ENCODE results near the gene CCR9.

Gene CCR9

DNA sequence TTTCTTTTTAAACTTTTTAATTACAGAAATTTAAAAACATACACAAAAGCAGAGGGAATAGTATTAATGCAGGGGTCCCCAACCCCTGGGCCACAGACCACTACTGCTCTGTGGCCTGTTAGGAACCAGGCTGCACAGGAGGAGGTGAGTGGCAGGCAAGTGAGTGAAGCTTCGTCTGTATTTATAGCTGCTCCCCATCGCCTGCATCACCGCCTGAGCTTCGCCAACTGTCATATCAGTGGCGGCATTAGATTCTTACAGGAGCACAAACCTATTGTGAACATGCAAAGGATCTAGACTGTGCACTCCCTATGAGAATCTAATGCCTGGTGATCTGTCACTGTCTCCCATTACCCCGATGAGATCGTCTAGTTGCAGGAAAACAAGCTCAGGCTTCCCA is 22.4 kb downstream of the CCR9 start:
- DNase-seq (ENCODE audit: low spot score): no peak

DNA sequence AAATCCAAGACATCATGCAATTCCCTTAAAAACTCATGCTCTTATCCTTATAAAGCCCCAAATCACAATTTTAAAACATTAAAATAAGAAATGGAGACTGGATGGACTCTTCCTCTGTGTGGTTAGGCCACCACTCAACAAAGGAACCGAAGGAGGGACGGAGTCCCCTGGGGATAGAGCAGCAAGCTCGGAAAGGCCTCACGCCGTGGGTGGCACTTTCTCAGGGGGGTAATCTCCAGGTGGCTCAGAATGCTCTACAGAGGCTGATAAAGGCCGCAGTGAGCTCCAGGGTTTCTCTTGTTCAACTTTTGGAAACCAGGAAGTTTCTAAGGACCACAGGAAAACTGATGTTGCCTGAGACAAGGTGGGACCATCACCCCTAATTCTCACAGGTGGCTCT is 23.2 kb downstream of the CCR9 start:
- DNase-seq (ENCODE audit: low spot score): no peak

DNA sequence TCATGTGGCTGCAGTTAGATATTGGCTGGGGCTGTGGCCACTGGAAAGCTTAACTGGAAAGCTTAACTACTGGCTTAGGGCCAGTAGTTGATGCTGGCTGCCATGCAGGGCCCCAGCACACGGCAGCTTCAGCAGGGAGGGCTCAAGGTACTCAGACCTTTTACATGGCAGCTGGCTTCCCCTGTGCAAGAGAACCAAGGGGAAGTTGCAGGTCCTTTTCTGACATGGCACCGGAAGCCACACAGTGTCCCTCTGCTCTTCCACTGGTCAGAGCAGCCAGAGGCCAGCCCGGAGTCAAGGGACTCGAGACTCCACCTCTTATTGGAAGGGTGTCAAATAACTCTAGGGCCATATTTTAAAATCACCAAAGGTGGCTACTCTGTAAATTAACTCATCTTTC is 24.5 kb downstream of the CCR9 start:
- DNase-seq (ENCODE audit: low spot score): no peak

DNA sequence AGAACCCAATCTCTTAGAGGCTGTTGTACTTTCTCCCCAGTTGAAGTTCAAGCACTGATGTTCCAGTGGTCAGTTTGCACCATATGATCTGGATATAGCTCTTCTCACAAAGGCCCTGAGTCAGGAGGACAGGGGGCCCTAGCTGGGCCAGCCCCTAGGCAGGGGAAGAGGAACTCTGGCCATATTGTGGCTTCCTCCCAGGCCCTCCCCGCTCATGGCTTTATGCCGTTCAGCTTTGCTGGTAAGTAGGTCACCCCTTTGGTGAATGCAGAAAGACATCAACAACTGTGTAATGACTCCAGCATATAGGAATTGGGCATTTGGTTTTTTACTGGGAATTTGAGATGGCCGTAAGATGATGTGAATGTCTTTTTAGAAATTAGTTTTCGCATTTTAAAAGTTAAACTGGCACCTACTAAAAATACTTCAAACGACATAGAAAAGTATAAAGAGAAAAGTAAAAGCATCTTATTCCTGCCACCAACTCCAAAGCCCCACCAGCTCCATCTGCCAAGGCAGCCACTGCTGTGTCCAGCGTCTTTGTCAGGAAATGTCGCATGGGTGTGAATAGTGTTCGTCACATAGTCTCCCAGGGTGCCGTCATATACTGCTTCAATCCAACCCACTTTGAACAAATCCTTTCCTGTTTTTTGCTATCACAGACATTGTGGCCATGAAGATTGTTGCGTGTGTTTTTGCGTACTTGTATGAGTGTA is 25.3 kb downstream of the CCR9 start:
- DNase-seq (ENCODE audit: low spot score): no peak

DNA sequence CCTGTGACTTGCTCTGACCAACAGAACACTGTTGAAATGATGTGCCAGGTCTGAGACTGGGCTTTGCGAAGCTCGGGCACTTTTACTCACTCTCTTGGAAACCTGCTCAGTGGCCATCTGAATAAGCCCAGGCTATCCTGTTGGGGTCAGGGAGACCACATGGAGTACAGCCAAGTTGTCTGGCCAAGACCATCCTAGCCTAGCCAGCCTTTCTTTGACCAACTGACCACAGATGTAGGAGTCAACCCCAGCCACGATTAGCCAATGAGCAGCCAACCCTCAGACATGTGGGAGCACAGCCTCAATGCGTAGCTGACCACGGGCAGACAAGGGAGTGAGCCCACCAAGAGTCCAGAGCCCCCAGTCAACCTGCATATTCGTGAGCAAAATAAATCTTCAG is 26.1 kb downstream of the CCR9 start:
- DNase-seq (ENCODE audit: low spot score): no peak

DNA sequence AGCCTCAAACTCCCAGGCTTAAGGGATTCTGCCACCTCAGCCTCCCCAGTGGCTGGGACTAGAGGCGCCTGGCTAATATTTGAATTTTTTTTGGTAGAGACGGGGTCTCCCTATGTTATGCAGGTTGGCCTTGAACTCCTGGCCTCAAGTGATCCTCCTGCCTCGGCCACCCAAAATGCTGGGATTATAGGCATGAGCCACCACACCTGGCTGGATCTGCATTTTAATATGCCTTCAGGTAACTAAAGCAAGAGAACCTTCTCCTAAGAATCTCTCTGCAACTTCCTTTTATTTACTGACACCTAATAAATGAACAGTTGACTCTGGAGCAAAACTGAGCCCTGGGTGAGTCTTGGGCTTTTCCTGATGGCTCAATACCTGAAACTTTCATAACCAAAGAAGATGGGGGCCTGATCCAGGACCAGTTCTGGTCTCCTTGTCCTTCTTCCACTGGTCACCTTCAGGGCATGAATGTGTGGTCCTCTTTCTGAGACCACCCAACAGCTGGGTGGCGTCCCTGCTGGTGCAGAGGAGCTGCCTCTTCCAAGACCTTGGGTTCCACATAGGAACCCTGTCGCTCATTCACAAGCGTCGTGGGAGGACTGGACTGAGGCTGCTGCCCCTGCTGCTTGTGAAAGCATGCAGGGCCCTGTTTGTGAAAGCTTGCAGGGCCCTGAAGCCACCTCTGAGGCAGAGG is 28.2 kb downstream of the CCR9 start:
- no peak for DNase-seq (ENCODE audit: low spot score)

DNA sequence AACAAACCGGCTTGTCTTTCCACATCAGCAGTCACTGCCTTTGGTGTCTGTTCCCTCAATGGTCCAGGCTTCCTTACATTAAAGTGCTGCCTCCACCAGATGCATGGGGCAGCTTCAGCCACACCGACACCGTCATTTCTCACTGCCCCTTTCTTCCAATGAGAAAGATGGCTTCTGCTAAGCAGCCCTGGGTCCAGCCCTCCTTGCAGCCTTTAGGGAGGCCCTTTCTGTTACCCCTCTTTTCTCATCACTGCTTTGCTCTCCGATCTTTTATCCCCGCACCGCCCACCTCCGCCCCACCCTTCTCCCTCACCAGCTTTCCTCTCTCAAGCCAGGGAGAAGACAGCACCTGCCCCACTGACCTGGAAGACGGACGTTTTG is 28.7 kb downstream of the CCR9 start:
- no peak for DNase-seq (ENCODE audit: low spot score)

DNA sequence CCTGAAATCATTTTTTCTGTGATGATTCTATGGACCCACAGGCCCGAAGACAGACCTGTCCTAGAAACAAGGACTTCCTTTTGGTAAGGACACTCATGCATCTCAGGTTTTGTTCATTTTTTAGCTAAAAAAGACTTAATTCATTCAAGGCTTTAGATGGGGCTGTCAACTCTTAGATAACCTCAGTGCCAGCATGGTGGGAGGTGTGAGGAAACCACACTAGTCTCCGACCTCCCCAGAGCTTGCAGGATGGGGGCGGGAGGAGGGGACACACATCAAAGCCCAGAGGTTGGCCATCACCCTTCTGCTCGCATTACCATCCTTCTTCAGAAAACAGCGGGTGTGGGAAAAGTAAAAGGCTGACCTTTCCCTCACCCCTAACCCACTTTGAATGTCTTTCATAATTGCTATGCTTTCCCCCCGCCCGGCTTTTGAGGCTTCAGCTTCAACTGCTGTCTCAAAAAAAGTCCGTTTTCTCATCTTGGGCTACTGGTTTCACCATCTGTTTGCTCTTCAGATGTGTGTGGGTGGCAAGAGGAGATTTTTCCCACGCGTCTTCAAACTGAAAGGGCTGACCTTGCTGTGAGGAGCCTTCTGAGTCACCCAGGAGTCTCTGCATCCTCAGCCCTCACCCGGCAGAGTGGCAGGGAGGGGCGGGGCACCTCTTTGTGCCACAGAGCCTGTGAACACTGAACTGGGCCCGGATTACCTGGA is 29.3 kb downstream of the CCR9 start:
- peak; percentile 86 for DNase-seq (ENCODE audit: low spot score)

DNA sequence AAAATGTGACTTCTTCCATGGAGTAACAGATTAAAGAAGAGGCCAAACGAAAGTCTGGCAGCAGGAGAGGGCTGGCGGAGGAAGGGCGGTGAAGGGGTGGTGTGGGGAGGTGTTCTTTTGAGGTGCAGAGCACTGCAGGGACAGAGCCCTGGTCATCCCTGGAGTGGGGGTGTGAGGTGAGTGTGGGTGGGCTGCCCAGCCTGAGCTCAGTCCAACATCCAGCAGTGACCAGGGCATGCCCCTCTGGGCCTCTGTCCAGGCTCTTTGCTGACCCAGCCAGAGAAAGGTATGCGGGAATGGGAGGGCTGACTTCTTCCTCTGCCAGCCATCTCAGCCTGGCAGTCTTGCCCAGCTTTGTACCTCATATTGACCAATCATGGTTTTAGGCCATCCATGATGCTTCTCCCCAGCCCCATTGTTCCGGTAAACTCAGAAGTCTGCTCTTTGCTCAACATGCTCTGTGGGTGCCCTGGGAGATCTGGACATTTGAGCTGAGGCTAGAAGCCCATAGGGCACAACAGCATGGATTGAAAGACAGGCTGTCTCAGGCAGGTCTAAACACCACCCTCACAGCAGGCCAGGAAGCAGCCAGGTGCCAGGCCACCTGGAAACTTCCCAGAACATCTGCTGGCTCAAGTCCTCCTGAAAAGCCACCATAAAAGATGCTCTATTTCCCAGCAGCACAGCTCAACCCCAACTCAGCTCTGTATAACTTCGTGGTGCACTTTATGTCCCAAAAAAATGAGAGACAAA is 31.0 kb downstream of the CCR9 start:
- no peak for DNase-seq (ENCODE audit: low spot score)

DNA sequence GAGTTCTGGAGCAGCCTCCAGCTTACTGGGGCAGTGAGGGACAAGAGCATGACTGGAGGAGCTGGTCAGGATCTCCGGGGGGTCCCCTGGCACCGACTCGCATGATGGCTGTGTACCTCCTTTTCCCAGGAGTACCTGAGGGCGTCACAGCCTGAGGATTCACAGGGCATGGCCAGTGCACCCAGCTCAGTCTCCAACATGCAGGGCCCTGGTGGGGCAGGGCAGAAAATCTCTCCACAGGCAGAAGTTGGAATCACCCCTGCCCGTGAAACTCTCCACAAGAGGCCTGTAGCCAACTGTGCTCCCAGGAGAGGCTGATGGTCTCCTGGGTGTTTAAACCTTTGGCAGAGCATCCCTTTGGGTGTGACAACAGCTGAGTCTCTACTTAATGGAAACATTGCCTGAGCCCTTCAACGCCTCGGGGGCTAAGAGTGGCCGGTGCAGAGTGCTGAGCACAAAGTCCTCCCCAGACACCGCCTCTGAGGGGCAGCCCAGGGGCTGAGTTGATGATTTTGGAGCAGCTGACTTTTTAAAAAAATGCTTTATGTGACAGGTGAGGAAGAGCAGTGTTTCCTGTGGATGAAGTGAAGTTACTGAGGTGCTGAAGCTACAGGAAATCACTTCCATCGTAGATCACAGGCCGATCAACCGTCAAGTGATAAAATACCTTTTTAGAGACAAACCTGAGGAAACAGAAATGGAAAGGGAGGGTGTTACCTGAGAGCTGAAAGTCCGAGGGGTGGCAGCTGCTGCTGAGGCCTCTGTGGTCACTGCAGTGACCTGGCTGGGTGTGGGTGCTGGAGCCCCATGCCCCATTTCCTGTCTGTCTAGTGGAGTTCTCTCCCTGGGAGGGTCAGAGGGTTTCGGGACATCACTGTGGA is 35.1 kb downstream of the CCR9 start:
- no peak for DNase-seq (ENCODE audit: low spot score)

DNA sequence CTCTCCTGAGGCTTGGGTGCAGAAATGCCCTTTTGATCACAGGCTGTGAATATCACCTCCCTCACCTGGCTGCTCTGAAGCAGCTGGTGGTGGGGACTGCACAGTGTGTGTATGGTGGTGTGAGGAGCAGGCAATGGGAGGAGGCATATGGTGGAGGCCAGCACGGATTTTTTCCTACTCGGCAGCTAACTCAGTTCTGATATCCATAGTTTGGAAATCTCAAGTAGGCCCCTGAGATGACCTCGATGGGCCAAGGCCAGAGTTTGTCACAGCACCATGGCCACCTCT is 35.6 kb downstream of the CCR9 start:
- no peak for DNase-seq (ENCODE audit: low spot score)

DNA sequence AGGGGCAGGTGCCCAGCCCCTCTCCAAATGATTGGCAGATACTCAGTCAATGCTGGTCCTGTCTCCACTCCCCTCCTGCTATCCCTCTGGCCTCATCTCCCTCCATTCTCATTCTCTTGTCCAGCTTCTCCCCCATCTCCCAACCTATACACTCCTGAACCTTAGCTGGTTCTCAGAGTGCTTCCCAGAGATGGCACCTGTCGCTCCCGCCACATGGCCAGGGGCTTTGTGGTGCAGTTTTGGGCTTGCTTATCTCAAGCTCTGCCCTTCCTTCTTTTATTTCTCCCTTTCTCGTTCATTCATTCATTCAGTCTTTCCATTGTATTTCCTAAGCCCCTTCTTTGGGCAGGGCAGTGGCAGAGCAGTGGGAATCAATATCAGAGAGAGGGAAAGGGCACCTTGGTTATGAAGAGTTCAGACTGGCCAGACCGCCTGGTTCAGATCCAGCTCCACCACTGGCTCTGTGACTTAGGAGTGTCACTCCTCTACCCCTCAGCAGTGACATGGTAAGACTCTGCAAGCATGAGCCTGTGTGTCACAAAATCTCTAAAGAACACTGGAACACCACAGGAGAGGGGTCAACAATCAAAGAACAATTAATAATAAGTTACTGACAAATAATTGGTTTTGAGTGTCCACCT is 36.7 kb downstream of the CCR9 start:
- no peak for DNase-seq (ENCODE audit: low spot score)

DNA sequence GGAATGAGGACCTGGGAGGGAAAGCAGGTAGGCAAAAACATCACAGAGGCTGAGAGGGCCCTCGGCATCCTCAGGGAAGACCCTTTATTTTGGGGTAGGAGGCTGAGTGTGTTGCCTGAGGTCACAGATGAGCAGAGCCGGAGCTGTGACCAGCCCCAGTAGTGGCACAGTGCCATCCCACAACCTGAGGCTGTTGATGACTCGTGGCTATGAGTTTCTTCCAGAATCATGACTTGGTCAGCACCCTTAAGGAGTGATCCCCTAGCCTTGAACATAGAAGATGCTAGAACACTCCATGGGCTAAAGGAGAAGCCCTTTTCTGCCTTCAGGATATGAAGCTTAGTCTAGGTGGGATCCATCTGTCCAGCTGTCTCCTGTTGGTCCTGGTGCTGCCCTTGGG is 37.4 kb downstream of the CCR9 start:
- DNase-seq (ENCODE audit: low spot score): no peak

DNA sequence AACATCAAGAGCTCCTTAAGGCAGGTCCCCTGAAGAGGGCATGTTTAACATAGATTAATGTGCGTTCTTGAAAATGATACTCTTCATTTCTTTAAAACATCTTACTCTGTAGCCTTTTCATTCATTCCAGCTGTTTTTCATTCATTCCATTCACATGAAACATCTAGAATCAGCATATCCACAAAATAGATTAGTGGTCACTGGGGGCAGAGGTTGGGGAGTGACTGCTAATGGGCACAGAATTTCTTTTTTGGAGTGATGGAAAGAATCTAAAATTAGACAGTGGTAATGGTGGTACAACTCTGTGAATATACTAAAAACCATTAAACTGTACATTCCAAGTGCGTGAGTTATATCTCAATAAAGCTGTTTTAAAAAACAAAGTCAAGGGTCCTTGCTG is 41.5 kb downstream of the CCR9 start:
- DNase-seq (ENCODE audit: low spot score): no peak

DNA sequence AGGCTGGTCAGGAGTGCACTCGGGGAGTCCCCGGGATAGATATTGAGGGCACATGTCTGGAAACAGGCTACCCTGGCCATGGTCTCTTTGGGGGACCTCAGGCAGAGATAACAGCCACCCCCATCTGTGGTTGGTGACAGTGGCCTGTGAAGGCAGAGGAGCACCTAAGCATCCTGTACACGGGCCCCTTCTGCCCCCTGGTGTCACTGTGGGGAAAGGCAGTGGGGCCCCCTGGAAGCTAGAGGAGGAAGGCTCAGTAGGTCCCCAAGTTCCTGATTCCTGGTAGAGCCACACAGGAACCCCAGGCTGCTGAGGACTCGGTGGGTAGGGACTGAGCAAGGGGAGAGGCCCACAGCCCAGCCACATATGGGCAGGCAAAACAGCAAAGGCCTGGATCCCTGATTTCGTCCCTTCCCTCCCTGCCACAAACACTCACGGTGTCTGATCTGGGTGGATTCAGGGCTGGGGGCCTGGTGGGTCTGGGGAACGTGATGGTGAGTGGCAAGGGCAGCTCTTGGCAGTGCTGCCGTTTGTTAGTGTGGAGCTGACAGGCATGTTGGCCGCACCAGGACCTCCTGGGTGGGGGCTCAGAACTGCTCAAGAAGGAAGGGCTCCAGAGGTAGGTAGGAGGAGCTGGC is 42.8 kb downstream of the CCR9 start:
- peak; percentile 64 for DNase-seq (ENCODE audit: low spot score)

DNA sequence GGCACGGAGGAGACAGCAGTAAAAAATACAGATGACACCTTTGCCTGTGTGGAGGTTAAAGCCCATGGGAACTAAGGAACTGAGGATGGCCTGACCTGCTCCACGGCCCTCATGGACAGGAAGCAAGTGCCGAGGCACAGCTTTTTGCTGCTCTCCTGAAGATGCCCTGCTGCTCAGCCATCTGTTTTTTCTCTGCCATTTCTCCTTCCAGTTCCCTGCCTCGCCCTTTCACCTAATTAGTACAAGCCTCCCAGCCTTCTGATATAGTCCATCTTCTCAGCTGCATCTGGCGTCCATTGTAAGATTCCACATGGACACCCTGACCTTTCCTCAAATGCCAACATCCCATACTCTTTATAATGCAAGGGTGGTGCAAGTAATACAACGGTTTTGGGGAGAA is 45.2 kb downstream of the CCR9 start:
- no peak for DNase-seq (ENCODE audit: low spot score)

DNA sequence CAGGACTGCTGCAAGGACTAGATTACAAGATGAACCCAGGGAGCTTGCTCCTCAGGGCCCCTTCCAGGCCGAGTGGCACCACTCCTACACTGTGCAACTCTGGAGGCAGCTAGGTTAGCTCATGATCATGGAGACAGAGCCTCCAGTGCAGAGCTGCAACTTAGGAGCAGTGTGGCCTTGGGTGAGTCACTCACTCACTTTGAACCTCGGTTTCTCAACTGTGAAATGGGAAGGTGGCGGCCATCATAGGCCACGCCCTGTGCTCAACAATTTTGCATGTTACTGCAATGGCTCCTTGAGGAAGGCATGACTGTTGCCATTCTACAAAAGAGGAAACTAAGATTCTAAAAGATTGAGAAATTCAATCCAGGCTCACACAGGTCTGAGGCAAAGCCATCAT is 45.8 kb downstream of the CCR9 start:
- no peak for DNase-seq (ENCODE audit: low spot score)

DNA sequence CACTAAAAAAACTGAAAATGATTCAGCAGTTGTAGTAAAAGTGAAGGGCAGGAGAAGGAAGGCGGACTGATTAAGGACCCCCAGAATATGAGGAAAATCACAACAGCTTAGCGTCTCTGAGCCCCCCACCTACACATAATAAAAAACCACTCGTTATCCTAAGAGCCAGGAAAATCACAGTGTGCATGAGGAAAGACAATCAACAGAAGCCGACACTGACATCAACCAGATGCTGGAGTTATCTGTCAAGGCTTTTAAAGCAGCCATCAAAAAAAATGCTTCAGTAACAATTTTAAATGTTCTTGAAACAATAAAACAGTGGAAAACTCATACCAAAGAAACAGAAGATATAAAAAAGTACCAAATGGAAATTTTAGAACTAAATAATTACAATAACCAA is 47.2 kb downstream of the CCR9 start:
- DNase-seq (ENCODE audit: low spot score): no peak

DNA sequence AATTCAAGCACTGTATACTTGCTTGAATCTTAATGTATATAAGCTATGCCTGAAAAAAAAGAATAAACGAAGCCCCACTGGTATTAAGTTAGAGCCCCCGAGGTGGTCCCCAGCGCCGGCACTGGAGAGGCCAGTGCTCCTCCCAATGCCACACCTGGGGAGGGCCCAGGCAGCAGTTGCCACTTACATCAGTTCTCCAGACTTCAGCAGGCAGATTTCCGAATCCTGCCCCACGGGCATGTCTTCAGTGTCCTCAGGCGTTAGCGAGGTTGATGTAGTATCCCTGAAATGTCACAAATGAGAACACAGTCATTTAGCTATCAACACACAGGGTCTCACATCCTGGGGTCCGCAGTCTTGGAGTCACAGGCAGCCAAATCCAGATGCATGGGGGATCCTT is 49.9 kb downstream of the CCR9 start:
- DNase-seq (ENCODE audit: low spot score): no peak

DNA sequence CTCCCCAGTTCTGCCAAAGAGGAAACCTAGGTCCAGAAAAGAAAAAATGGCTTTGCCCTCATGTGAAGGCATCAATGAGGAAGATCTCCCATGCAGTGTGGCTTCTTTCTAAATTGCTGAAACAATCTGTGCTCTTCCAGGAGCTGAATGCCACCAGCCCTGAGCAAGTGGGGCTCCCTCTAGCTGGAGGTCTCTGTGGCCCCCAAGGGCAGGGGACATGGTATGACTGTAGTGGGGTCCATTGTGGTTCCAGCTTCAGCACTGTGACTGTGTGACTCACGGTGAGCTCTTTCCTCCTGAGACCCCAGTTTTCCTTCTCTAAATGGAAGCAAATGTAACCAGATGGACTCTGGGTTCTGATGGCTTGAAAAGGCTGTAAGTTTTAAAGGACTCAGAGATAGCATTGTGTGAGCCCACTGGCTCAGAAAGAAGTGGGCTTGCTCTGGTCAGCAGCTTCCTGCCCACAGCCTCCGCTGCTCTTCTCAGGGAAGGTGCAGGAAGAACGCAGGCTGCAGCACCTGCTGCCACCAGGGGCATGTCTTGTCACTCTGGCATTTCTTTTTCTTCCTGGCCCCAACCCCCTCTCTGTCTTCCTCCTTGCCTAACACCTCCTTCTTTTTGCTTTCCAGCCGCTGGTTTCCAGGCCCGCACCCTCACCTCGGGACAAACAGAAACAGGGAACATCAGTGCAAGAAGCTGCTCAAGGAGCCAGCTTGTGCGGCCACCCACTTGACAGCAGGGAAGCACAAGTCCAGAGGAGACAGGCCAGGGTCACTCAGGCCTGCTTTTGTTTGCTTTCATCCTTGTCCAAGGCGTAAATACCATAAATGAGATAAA is 51.1 kb downstream of the CCR9 start:
- no peak for DNase-seq (ENCODE audit: low spot score)
